ENCODE data around the gene GMDS.

Gene GMDS

DNA sequence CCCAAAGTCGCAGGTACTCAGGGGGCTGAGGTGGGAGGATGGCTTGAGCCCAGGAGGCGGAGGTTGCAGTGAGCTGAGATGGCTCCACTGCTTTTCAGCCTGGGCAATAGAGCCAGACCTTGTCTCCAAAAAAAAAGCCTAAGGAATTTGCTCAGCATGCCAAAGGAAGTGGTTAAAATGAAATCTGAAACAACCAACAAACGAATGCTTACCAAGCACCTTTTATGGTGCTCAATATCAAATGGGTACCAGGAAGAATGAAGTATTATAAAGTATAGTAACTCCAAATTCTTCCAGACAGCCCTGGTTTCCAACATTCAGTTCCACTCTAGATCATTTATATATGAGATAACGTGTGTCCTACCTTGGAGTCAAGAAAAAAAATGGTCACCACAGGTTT lies 14.0 kb downstream of the GMDS start:
- in situ Hi-C loops (cut with MboI; ENCODE audit: low sequenced_read_pairs, unreplicated experiment) = no loop called here
- DNase-seq (ENCODE audit: low spot score) = no peak
- TF ChIP-seq, protein P1, sequence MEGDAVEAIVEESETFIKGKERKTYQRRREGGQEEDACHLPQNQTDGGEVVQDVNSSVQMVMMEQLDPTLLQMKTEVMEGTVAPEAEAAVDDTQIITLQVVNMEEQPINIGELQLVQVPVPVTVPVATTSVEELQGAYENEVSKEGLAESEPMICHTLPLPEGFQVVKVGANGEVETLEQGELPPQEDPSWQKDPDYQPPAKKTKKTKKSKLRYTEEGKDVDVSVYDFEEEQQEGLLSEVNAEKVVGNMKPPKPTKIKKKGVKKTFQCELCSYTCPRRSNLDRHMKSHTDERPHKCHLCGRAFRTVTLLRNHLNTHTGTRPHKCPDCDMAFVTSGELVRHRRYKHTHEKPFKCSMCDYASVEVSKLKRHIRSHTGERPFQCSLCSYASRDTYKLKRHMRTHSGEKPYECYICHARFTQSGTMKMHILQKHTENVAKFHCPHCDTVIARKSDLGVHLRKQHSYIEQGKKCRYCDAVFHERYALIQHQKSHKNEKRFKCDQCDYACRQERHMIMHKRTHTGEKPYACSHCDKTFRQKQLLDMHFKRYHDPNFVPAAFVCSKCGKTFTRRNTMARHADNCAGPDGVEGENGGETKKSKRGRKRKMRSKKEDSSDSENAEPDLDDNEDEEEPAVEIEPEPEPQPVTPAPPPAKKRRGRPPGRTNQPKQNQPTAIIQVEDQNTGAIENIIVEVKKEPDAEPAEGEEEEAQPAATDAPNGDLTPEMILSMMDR (IDR thresholded peaks at IDR 0.05; ENCODE audit: borderline replicate concordance, control extremely low read depth, extremely low read depth, insufficient read depth, missing control alignments) = no peak

DNA sequence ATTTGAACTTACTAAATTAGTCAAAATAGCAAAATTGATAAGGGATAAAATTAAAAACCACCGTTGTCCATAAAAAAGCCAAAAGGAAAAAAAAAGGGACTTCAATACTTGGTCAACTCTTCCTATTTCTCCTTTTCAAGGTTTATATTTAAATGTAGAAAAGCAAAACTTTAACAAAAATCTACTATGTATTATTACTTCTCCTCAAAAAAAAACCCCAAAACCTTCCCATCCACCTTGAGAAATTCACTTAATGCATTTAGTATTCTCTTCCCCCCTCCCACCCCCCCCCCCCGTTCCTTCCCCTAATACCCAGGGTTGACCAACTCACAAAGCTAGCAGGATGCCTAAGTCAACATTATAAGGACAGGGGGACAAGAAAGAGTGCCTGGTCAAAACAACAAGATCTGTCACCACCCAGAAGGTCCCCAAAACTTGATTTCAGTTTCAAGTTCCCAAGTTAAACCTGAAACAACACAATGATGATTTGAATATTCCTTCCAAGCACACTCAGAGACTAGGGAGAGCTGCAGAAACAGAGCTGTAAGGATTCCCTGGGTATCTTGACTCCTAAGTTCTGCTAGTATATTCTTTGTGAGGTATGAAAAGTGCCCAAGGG lies 14.6 kb downstream of the GMDS start:
- DNase-seq (ENCODE audit: low spot score) = peak; percentile 55
- in situ Hi-C loops (cut with MboI; ENCODE audit: low sequenced_read_pairs, unreplicated experiment) = no loop called here
- TF ChIP-seq, protein P1 (IDR thresholded peaks at IDR 0.05; ENCODE audit: borderline replicate concordance, control extremely low read depth, extremely low read depth, insufficient read depth, missing control alignments) = no peak

DNA sequence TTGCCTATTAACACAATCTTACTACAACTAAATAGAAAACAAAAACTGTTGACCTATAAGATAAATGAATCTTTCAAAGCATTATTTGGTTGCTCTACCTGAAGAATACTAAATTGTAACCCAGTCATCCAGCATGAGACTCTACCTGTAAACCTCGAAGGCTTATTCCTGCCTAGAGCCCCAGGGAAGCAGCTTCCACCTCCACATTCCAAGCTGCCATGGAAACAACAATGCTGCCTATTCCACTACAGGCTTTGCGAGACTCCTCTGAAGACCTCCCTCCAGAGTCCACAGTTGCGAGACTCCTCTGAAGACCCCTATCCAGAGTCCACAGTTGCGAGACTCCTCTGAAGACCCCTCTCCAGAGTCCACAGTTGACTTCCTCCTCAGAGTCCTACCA lies 15.7 kb downstream of the GMDS start:
- DNase-seq (ENCODE audit: low spot score) = no peak
- in situ Hi-C loops (cut with MboI; ENCODE audit: low sequenced_read_pairs, unreplicated experiment) = no loop called here
- TF ChIP-seq, protein P1 (IDR thresholded peaks at IDR 0.05; ENCODE audit: borderline replicate concordance, control extremely low read depth, extremely low read depth, insufficient read depth, missing control alignments) = no peak

DNA sequence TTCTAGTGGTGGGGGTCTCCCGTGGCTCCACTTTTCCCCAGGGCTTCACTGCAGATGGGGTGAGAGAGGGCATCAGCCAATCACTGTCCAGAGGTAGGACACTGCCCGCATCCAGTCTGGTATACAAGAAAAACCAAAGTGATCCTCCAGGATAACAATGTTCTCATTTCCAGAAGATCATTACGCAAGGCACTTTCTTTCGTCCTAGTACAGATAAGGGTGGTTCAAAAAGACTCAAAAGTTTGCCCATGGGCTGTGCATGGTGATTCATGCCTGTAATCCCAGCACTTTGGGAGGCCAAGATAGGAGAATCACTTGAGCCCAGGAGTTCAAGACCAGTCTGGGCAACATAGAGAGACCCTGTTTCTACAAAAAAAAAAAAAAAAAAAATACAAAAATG lies 16.4 kb downstream of the GMDS start:
- TF ChIP-seq, protein P1 (IDR thresholded peaks at IDR 0.05; ENCODE audit: borderline replicate concordance, control extremely low read depth, extremely low read depth, insufficient read depth, missing control alignments) = no peak
- in situ Hi-C loops (cut with MboI; ENCODE audit: low sequenced_read_pairs, unreplicated experiment) = no loop called here
- DNase-seq (ENCODE audit: low spot score) = no peak

DNA sequence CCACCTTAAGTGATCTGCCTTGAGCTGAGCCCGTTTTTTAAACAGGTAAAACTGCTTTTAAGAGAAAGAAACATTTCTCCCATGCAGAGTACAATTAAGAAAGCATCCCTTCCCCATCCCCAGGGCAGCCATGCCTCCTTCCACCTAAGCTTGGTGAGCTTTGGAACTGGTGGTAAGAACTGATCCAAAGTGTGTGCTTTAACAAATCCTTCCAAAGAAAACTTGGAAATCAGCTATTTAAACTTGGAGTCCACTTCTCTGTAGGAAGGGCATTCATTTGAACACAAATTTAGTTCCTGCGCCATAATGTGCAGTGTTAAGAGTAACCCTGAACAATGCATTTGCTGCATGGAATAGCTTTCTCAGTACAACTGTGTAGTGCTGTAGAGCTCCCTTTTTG lies 17.0 kb downstream of the GMDS start:
- TF ChIP-seq, protein P1 (IDR thresholded peaks at IDR 0.05; ENCODE audit: borderline replicate concordance, control extremely low read depth, extremely low read depth, insufficient read depth, missing control alignments) = no peak
- no peak for DNase-seq (ENCODE audit: low spot score)
- in situ Hi-C loops (cut with MboI; ENCODE audit: low sequenced_read_pairs, unreplicated experiment) = no loop called here

DNA sequence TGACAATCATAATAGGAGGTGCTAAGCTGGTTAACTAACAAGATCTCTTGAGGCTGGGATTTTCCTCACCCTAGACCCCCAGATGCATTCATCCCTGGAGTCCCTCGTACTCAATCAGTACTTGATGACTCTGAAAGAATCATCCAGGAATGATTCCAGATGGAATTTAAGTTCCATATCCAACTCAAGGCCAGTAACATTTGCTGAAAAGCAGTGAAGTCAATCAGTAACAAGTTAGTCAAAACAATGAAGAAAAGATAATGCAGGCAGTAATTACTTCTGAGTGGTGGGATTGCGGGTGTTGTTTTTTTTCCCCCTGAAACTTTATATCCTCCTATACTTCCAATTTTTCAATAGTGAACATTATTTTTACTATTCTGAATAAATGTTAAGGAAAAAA lies 18.6 kb downstream of the GMDS start:
- DNase-seq (ENCODE audit: low spot score) = no peak
- in situ Hi-C loops (cut with MboI; ENCODE audit: low sequenced_read_pairs, unreplicated experiment) = no loop called here
- TF ChIP-seq, protein P1 (IDR thresholded peaks at IDR 0.05; ENCODE audit: borderline replicate concordance, control extremely low read depth, extremely low read depth, insufficient read depth, missing control alignments) = no peak

All from GM13976 (cell line).